ENCODE data around the gene DNM1. TPM values are rescaled to one million over a fixed set of nuclear protein-coding genes. Genes with fewer than 3 reads are reported as not detected.

DNM1 gene
- total and polyA plus RNA-seq, 3 experiments from 2014 or later = 0.18 to 0.66 (median 0.26) TPM

DNA sequence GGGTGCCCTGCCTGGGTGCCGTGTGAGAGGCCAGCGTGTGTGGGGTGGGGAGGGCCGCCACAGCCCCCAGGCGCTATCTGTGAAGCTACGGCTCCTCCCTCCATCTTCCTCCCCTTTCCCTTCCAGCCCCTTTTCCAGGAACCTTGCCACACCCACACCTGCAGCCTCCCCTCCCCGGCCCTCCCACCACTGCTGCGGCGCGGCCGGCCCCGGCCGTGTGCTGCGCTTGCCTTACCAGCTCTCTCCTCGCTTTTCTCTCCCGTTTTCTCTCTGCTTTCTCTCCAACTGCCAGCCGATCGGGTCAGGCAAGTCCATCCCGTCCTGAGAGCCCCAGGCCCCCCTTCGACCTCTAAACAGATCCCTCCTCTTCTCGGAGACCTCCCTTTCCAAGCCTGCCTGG lies 51.2 kb downstream of the DNM1 start:
- POLR2A ChIA-PET = no interaction called here
- Histone ChIP-seq H3K36me3 (ENCODE audit: insufficient read depth, low read length) (peaks cover 3% of the 10 kb centered on the region), H3K4me1 (ENCODE audit: insufficient read depth, low read length) (peaks cover 19% of the 10 kb centered on the region), H3K27ac (ENCODE audit: low read depth, low read length) (no peak overlapping the region), H3K4me3 (ENCODE audit: low read length) (no peak overlapping the region), H3K9me3 (ENCODE audit: low read length) (no peaks in the 10 kb centered on the region), H3K27me3 (ENCODE audit: insufficient read depth, low read length, poor library complexity, severe bottlenecking) (no peaks in the 10 kb centered on the region)
- Mint-ChIP-seq H3K27ac (no peak overlapping the region), H3K27me3 (peaks cover 0 to 1% of the 10 kb centered on the region in 2 donors), H3K9me3 (no peaks in the 10 kb centered on the region), H3K36me3 (peaks cover 2 to 25% (median 3%) of the 10 kb centered on the region in 3 donors), H3K4me1 (peaks cover 13 to 20% (median 17%) of the 10 kb centered on the region in 3 donors), H3K4me3 (peak overlapping the region in 1 of 7 donors; percentile 42)
- CTCF ChIA-PET = interaction anchor here (1.4 kb wide), 1 partner anchor 15 kb away, joined by 3 read pairs; no protein-coding TSS in a partner anchor
- no peak for DNase-seq

DNA sequence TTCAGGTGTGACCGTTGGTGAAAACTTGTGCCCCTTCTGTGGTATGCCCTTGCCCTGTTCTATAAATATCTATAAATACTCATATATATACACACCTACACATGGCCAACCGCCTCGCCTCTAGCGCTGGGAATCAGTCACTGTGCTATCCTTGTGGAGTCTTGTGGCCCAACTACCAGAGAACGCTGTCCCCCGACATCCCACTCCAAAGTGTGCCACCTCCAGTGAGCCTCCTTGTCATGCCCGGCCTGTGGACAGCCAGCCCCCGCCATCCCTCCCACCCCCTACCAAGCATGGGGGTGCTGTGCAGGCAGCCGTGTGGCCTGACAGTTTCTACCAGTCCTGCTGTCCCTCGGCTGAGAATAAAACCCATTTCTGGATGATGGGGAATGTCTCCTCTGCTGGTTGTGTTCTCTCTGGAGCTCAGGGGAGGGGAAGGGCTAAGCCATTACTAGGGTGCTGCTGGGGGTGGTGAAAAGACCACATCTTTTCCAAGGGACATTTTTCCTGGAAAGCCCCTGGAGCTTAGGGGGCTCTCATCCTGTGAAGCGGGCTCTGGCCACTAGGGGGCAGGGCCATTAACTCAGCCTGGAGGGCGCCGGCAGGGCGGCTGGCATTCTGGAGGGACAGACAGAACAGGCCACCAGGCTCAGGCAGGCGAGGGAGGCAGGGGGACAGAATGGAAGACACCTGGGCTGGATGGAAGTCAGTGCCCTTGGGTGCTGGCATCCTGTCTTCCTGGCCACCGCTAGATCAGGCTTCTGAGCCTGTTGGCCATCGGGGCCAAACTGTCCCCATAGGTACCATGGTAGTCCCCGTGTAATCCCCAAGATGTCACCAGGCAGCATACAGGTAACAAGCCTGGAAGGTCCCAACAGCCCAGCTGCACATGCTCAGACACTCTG lies 51.9 kb downstream of the DNM1 start:
- Histone ChIP-seq H3K36me3 (ENCODE audit: insufficient read depth, low read length) (peaks cover 5% of the 10 kb centered on the region), H3K9me3 (ENCODE audit: low read length) (no peaks in the 10 kb centered on the region), H3K4me1 (ENCODE audit: insufficient read depth, low read length) (peaks cover 14% of the 10 kb centered on the region), H3K27me3 (ENCODE audit: insufficient read depth, low read length, poor library complexity, severe bottlenecking) (no peaks in the 10 kb centered on the region), H3K27ac (ENCODE audit: low read depth, low read length) (no peak overlapping the region), H3K4me3 (ENCODE audit: low read length) (no peak overlapping the region)
- ChIA-PET POLR2A (no interaction called here), CTCF (interaction anchor here (0.9 to 1.4 kb wide), 6 partner anchors 9 to 96 kb away, joined by 3 to 5 read pairs (median 3); no protein-coding TSS in a partner anchor)
- Mint-ChIP-seq H3K36me3 (peaks cover 3 to 31% (median 4%) of the 10 kb centered on the region in 3 donors), H3K4me1 (peaks cover 7 to 13% (median 10%) of the 10 kb centered on the region in 3 donors), H3K9me3 (no peaks in the 10 kb centered on the region), H3K4me3 (peak overlapping the region in 1 of 7 donors; percentile 42), H3K27ac (peak overlapping the region in 1 of 8 donors; percentile 14), H3K27me3 (peaks cover 0 to 1% of the 10 kb centered on the region in 2 donors)
- DNase-seq = peak; percentile 32 to 70 (median 45)

DNA sequence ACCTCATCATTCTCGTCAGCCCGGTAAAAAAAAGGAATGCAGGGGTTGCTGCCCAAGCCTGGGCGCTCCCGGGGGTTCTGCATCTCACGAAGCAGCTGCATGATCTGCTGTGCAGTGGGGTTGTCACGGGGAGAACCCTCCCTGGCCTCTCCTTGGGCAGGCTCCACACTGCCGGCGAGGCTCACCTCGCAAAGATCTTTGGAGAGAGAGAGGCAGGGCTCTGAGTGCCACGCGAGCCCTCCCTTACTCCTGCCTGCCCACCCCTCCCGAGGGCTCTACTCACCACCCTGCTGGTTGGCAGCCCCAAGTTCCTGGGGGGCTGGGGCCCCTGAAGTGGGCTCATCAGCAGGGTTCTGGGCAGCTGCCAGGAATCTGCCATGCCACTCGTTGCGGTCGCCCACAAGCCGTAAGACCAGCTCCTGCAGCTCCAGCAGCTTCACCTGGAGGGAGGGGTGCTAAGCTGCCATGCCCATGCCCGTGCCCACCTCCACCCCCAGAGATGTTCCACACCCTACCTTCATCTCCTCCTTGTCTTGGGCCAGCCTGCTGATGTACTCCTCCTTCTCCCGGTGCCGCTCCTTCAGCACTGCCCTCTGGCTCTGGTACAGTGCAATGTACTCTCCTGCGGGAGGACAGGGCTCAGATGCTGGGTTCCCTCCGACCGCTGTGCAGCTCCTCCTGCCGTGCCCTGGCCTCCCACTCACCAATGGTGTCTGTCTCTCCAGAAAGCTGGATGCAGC lies 54.1 kb downstream of the DNM1 start:
- H3K9me3 Mint-ChIP-seq = no peaks in the 10 kb centered on the region
- DNase-seq = no peak
- ChIA-PET POLR2A (interaction anchor here (0.6 kb wide), 1 partner anchor 528 kb away, joined by 3 read pairs; no protein-coding TSS in a partner anchor), CTCF (no interaction called here)
- no peak overlapping the region for H3K4me3 ChIP-seq (ENCODE audit: low read length)
- H3K9me3 ChIP-seq (ENCODE audit: low read length) = no peaks in the 10 kb centered on the region
- no peaks in the 10 kb centered on the region for H3K4me1 Mint-ChIP-seq
- peaks cover 18% of the 10 kb centered on the region for H3K36me3 ChIP-seq (ENCODE audit: insufficient read depth, low read length)
- H3K27ac Mint-ChIP-seq = no peak overlapping the region
- peaks cover 15 to 50% (median 15%) of the 10 kb centered on the region in 3 donors for H3K36me3 Mint-ChIP-seq
- no peaks in the 10 kb centered on the region for H3K27me3 ChIP-seq (ENCODE audit: insufficient read depth, low read length, poor library complexity, severe bottlenecking)
- peaks cover 0 to 1% of the 10 kb centered on the region in 2 donors for H3K27me3 Mint-ChIP-seq
- no peak overlapping the region for H3K27ac ChIP-seq (ENCODE audit: low read depth, low read length)
- no peaks in the 10 kb centered on the region for H3K4me1 ChIP-seq (ENCODE audit: insufficient read depth, low read length)
- H3K4me3 Mint-ChIP-seq = peak overlapping the region in 1 of 7 donors; percentile 77

DNA sequence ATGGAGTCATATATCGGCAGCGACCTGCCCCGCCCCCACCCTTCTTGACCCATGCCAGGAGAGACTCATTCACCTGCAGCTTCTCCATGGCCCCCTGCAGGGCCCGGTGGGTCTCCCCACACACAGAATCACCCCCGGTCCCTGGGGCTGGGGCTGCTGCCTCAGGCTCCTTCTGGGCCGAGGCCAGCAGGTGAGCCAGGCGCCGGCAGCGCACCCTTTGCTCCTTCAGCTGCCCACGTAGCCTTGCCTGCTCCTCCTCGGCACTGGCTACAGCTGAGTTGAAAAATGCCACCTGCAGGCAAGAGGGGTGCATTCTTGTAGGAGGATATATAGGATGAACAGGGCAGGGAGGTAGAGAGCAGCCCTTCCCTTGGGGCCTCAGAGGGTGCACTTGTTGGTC lies 54.7 kb downstream of the DNM1 start:
- ChIA-PET POLR2A (interaction anchor here (0.6 kb wide), 1 partner anchor 528 kb away, joined by 3 read pairs; no protein-coding TSS in a partner anchor), CTCF (no interaction called here)
- DNase-seq = no peak
- H3K27ac ChIP-seq (ENCODE audit: low read depth, low read length) = no peak overlapping the region
- peak overlapping the region in 1 of 7 donors; percentile 77 for H3K4me3 Mint-ChIP-seq
- no peak overlapping the region for H3K4me3 ChIP-seq (ENCODE audit: low read length)
- H3K27ac Mint-ChIP-seq = no peak overlapping the region
- no peaks in the 10 kb centered on the region for H3K9me3 ChIP-seq (ENCODE audit: low read length)
- peaks cover 18% of the 10 kb centered on the region for H3K36me3 ChIP-seq (ENCODE audit: insufficient read depth, low read length)
- no peaks in the 10 kb centered on the region for H3K9me3 Mint-ChIP-seq
- peaks cover 20 to 57% (median 22%) of the 10 kb centered on the region in 3 donors for H3K36me3 Mint-ChIP-seq
- H3K27me3 Mint-ChIP-seq = peaks cover 0 to 1% of the 10 kb centered on the region in 2 donors
- no peaks in the 10 kb centered on the region for H3K4me1 ChIP-seq (ENCODE audit: insufficient read depth, low read length)
- H3K4me1 Mint-ChIP-seq = no peaks in the 10 kb centered on the region
- H3K27me3 ChIP-seq (ENCODE audit: insufficient read depth, low read length, poor library complexity, severe bottlenecking) = no peaks in the 10 kb centered on the region

DNA sequence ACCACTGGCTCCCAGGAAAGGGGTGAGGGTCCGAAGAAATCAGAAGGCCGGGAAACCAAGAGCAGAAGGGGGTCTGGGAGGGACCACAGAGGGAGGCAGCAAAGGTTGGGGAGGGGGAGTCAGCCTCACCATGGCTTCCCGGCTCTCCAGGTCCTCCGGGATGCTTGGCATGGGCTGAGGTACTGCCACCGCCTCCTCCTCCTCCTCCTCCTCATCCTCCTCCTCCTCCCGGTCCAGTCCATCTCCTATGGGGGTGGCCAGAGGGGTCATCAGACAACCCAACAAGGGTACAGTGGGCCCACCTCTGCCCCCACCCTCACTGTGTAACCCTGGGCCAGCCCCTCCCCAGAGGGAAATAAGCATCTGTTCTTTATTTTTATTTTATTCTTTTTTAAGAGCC lies 55.1 kb downstream of the DNM1 start:
- no peaks in the 10 kb centered on the region for H3K27me3 ChIP-seq (ENCODE audit: insufficient read depth, low read length, poor library complexity, severe bottlenecking)
- Mint-ChIP-seq H3K27me3 (no peaks in the 10 kb centered on the region), H3K27ac (no peak overlapping the region), H3K4me3 (no peak overlapping the region), H3K4me1 (no peaks in the 10 kb centered on the region), H3K9me3 (no peaks in the 10 kb centered on the region), H3K36me3 (peaks cover 22 to 60% (median 23%) of the 10 kb centered on the region in 3 donors)
- H3K4me3 ChIP-seq (ENCODE audit: low read length) = no peak overlapping the region
- peaks cover 18% of the 10 kb centered on the region for H3K36me3 ChIP-seq (ENCODE audit: insufficient read depth, low read length)
- ChIA-PET CTCF (no interaction called here), POLR2A (no interaction called here)
- no peak overlapping the region for H3K27ac ChIP-seq (ENCODE audit: low read depth, low read length)
- no peak for DNase-seq
- H3K9me3 ChIP-seq (ENCODE audit: low read length) = no peaks in the 10 kb centered on the region
- H3K4me1 ChIP-seq (ENCODE audit: insufficient read depth, low read length) = no peaks in the 10 kb centered on the region

DNA sequence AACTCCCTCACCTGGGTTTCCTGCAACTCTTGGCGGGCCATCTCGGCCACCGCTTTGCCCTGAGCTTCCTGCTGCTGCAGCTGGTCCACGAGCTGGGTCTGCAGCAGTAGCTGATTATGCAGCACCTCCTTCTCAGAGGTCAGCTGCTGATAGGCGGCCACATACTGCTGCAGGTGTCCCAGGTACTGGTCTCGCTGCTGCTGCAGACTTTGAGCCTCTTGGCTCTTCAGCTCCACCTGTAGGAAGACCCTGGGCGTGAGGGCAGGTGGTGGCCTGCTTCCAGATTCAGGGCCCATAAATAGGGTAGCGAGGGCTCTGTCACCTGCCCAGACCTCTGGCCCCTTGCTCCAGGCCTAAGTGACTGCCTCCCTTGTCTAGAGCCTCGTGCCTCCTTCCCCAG lies 56.0 kb downstream of the DNM1 start:
- Mint-ChIP-seq H3K4me3 (no peak overlapping the region), H3K27ac (no peak overlapping the region), H3K36me3 (peaks cover 22 to 60% (median 23%) of the 10 kb centered on the region in 3 donors), H3K4me1 (no peaks in the 10 kb centered on the region), H3K27me3 (no peaks in the 10 kb centered on the region), H3K9me3 (no peaks in the 10 kb centered on the region)
- H3K9me3 ChIP-seq (ENCODE audit: low read length) = no peaks in the 10 kb centered on the region
- CTCF ChIA-PET = no interaction called here
- H3K4me1 ChIP-seq (ENCODE audit: insufficient read depth, low read length) = no peaks in the 10 kb centered on the region
- no peak overlapping the region for H3K27ac ChIP-seq (ENCODE audit: low read depth, low read length)
- peaks cover 18% of the 10 kb centered on the region for H3K36me3 ChIP-seq (ENCODE audit: insufficient read depth, low read length)
- DNase-seq = no peak
- no peak overlapping the region for H3K4me3 ChIP-seq (ENCODE audit: low read length)
- no peaks in the 10 kb centered on the region for H3K27me3 ChIP-seq (ENCODE audit: insufficient read depth, low read length, poor library complexity, severe bottlenecking)
- POLR2A ChIA-PET = no interaction called here

DNA sequence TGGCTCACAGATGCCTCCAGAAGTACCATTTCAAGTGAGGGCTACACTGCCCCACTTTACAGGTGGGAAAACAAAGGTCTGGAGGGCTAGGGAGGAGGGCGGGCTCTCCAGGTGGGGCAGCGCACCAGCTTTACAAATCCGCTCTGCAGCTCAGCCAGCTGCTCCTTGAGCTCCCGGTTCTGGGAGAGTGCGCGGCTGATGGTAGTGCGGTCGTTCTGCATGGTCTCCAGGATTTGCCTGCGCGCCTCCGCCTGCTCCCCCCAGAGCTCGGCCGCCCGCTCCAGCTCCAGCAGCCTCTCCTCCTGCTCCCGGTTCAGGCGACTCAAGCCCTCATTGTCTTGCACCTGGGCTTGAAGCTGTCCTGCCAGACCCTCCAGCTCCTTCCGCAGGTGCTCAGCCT lies 57.2 kb downstream of the DNM1 start:
- Mint-ChIP-seq H3K27me3 (no peaks in the 10 kb centered on the region), H3K36me3 (peaks cover 23 to 69% (median 27%) of the 10 kb centered on the region in 3 donors), H3K27ac (no peak overlapping the region), H3K4me3 (no peak overlapping the region), H3K9me3 (no peaks in the 10 kb centered on the region), H3K4me1 (no peaks in the 10 kb centered on the region)
- H3K27ac ChIP-seq (ENCODE audit: low read depth, low read length) = no peak overlapping the region
- ChIA-PET CTCF (no interaction called here), POLR2A (no interaction called here)
- no peaks in the 10 kb centered on the region for H3K9me3 ChIP-seq (ENCODE audit: low read length)
- H3K4me1 ChIP-seq (ENCODE audit: insufficient read depth, low read length) = no peaks in the 10 kb centered on the region
- no peak overlapping the region for H3K4me3 ChIP-seq (ENCODE audit: low read length)
- H3K27me3 ChIP-seq (ENCODE audit: insufficient read depth, low read length, poor library complexity, severe bottlenecking) = no peaks in the 10 kb centered on the region
- H3K36me3 ChIP-seq (ENCODE audit: insufficient read depth, low read length) = peaks cover 18% of the 10 kb centered on the region
- DNase-seq = no peak

DNA sequence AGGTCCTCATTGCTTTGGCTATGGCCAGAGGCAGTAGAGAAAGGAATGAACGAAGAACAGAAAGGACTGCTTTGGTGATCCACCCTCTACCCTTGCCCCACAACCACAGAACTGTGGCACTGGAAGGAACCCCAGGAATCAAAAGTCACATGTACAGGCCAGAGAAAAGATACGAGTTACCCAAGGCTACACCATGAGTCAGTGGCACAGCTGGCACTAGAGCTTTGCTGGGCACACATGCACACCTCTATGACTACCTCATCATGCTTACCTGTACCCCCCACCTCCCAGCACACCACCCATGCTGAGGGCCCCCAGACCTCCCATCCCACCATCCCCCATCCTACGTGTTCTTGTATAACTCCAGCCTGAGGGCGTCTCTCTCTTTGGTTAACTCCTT lies 59.5 kb downstream of the DNM1 start:
- H3K9me3 Mint-ChIP-seq = no peaks in the 10 kb centered on the region
- CTCF ChIA-PET = no interaction called here

More for the DNA sequence above, 59.5 kb downstream of the DNM1 start:
- no peak for DNase-seq
- Histone ChIP-seq H3K9me3 (ENCODE audit: low read length) (no peaks in the 10 kb centered on the region), H3K4me1 (ENCODE audit: insufficient read depth, low read length) (no peaks in the 10 kb centered on the region), H3K36me3 (ENCODE audit: insufficient read depth, low read length) (peaks cover 30% of the 10 kb centered on the region), H3K4me3 (ENCODE audit: low read length) (no peak overlapping the region), H3K27ac (ENCODE audit: low read depth, low read length) (no peak overlapping the region), H3K27me3 (ENCODE audit: insufficient read depth, low read length, poor library complexity, severe bottlenecking) (no peaks in the 10 kb centered on the region)
- H3K27ac Mint-ChIP-seq = peak overlapping the region in 1 of 8 donors; percentile 89
- H3K4me1 Mint-ChIP-seq = no peaks in the 10 kb centered on the region
- peaks cover 0 to 2% of the 10 kb centered on the region in 2 donors for H3K27me3 Mint-ChIP-seq
- POLR2A ChIA-PET = no interaction called here
- peaks cover 24 to 76% (median 31%) of the 10 kb centered on the region in 3 donors for H3K36me3 Mint-ChIP-seq
- no peak overlapping the region for H3K4me3 Mint-ChIP-seq

Data from CD8-positive, alpha-beta memory T cell (primary cell).